Subcutaneous abdominal adipose tissue (tissue), 5 donors: ENCODE data around the gene BTG4.

ENCODE experiments used
- H3K27ac ChIP-seq: one replicate; pipeline ENCODE4 v1.7.0; 2013; ENCODE audit warnings: low read depth, mild to moderate bottlenecking, inconsistent platforms, low read length, moderate library complexity
- H3K27me3 ChIP-seq, 5 donors: one replicate each; pipeline ENCODE4 v1.7.0; 2013; ENCODE audit warnings: low read length in 5 of 5, inconsistent platforms in 1 of 5; ENCODE audit not compliant: control insufficient read depth in 5 of 5, insufficient read depth in 4 of 5
- H3K36me3 ChIP-seq, 5 donors: one replicate each; pipeline ENCODE4 v1.7.0; 2013; ENCODE audit warnings: low read length in 5 of 5; ENCODE audit not compliant: control insufficient read depth in 5 of 5, insufficient read depth in 5 of 5
- H3K4me1 ChIP-seq, 5 donors: one replicate each; pipeline ENCODE4 v1.7.0; 2013; ENCODE audit warnings: low read length in 5 of 5, mild to moderate bottlenecking in 3 of 5, moderate library complexity in 1 of 5; ENCODE audit not compliant: control insufficient read depth in 5 of 5, insufficient read depth in 5 of 5
- H3K4me3 ChIP-seq, 5 donors: one replicate each; pipeline ENCODE4 v1.7.0; 2013; ENCODE audit warnings: low read length in 5 of 5, low read depth in 1 of 5
- H3K9ac ChIP-seq, 5 donors: one replicate each; pipeline ENCODE4 v1.7.0; 2013; ENCODE audit warnings: low read length in 5 of 5, mild to moderate bottlenecking in 4 of 5, moderate library complexity in 3 of 5
- H3K9me3 ChIP-seq, 5 donors: one replicate each; pipeline ENCODE4 v1.7.0; 2013; ENCODE audit warnings: low read length in 5 of 5; ENCODE audit not compliant: control insufficient read depth in 5 of 5
- donor health status: healthy.
- donor health status: healthy.
- donor health status: healthy.
- donor health status: healthy.
- donor health status: healthy.

Gene BTG4

GRCh38 chr11:111549869-111550203 lies 37.6 kb upstream of the BTG4 start:
- no peak overlapping the region for H3K4me3 ChIP-seq
- H3K9me3 ChIP-seq = no peaks in the 10 kb centered on the region
- H3K4me1 ChIP-seq = no peaks in the 10 kb centered on the region
- H3K27me3 ChIP-seq = no peaks in the 10 kb centered on the region
- H3K27ac ChIP-seq = no peak overlapping the region
- H3K9ac ChIP-seq = no peak overlapping the region
- peaks cover 0 to 7% (median 0%) of the 10 kb centered on the region in 5 donors for H3K36me3 ChIP-seq

- Histone ChIP-seq H3K27ac (no peak overlapping the region), H3K9me3 (no peaks in the 10 kb centered on the region), H3K27me3 (no peaks in the 10 kb centered on the region), H3K9ac (no peak overlapping the region), H3K4me3 (no peak overlapping the region), H3K4me1 (no peaks in the 10 kb centered on the region), H3K36me3 (peaks cover 0 to 7% (median 0%) of the 10 kb centered on the region in 5 donors)
Observed at GRCh38 chr11:111549196-111549868, 37.1 kb upstream of the BTG4 start.

GRCh38 chr11:111548525-111548924 lies 36.3 kb upstream of the BTG4 start:
- no peaks in the 10 kb centered on the region for H3K9me3 ChIP-seq
- H3K27me3 ChIP-seq = no peaks in the 10 kb centered on the region
- no peak overlapping the region for H3K4me3 ChIP-seq
- no peak overlapping the region for H3K9ac ChIP-seq
- peaks cover 0 to 7% (median 0%) of the 10 kb centered on the region in 5 donors for H3K36me3 ChIP-seq
- no peaks in the 10 kb centered on the region for H3K4me1 ChIP-seq
- no peak overlapping the region for H3K27ac ChIP-seq

- peaks cover 0 to 5% (median 3%) of the 10 kb centered on the region in 5 donors for H3K9me3 ChIP-seq
- H3K27me3 ChIP-seq = peaks cover 6 to 28% (median 18%) of the 10 kb centered on the region in 5 donors
- H3K36me3 ChIP-seq = peaks cover 0 to 5% (median 0%) of the 10 kb centered on the region in 5 donors
- peaks cover 0 to 27% (median 21%) of the 10 kb centered on the region in 5 donors for H3K4me1 ChIP-seq
- H3K27ac ChIP-seq = no peak overlapping the region
- H3K4me3 ChIP-seq = no peak overlapping the region
- H3K9ac ChIP-seq = no peak overlapping the region
Observed at GRCh38 chr11:111542606-111543275, 30.6 kb upstream of the BTG4 start.

GRCh38 chr11:111541254-111542061 lies 29.3 kb upstream of the BTG4 start:
- peak overlapping the region; percentile 35 for H3K27ac ChIP-seq
- peaks cover 0 to 27% (median 21%) of the 10 kb centered on the region in 5 donors for H3K4me1 ChIP-seq
- H3K4me3 ChIP-seq = peak overlapping the region; percentile 67 to 74 (median 69)
- H3K9ac ChIP-seq = peak overlapping the region in 2 of 5 donors; percentile 48 to 65
- H3K9me3 ChIP-seq = peaks cover 0 to 5% (median 3%) of the 10 kb centered on the region in 5 donors
- peaks cover 6 to 28% (median 22%) of the 10 kb centered on the region in 5 donors for H3K27me3 ChIP-seq
- peaks cover 0 to 3% (median 0%) of the 10 kb centered on the region in 5 donors for H3K36me3 ChIP-seq

GRCh38 chr11:111540937-111541253 lies 28.7 kb upstream of the BTG4 start:
- Histone ChIP-seq H3K36me3 (no peaks in the 10 kb centered on the region), H3K9ac (peak overlapping the region in 1 of 5 donors; percentile 65), H3K4me3 (peak overlapping the region in 4 of 5 donors; percentile 67 to 71 (median 68)), H3K27me3 (peaks cover 6 to 28% (median 22%) of the 10 kb centered on the region in 5 donors), H3K27ac (peak overlapping the region; percentile 35), H3K4me1 (peaks cover 0 to 27% (median 21%) of the 10 kb centered on the region in 5 donors), H3K9me3 (peaks cover 0 to 5% (median 3%) of the 10 kb centered on the region in 5 donors)

GRCh38 chr11:111540114-111540936 lies 28.1 kb upstream of the BTG4 start, which contains the start of gene LAYN:
Gene LAYN, plus strand, starts transcription at chr11:111540720. Its CDS starts 124 bp downstream, at chr11:111540844.
- Histone ChIP-seq H3K27me3 (peaks cover 6 to 28% (median 22%) of the 10 kb centered on the region in 5 donors), H3K4me3 (peak within 1 kb of the TSS; percentile 67 to 74 (median 69)), H3K9ac (peak within 1 kb of the TSS in 2 of 5 donors; percentile 59 to 65), H3K36me3 (no peaks in the 10 kb centered on the region), H3K27ac (peak within 1 kb of the TSS; percentile 35), H3K4me1 (peaks cover 0 to 27% (median 21%) of the 10 kb centered on the region in 5 donors), H3K9me3 (peaks cover 0 to 5% (median 3%) of the 10 kb centered on the region in 5 donors)

- Histone ChIP-seq H3K4me1 (peaks cover 0 to 27% (median 21%) of the 10 kb centered on the region in 5 donors), H3K4me3 (peak overlapping the region in 4 of 5 donors; percentile 67 to 71 (median 68)), H3K27ac (no peak overlapping the region), H3K9ac (no peak overlapping the region), H3K27me3 (peaks cover 6 to 28% (median 22%) of the 10 kb centered on the region in 5 donors), H3K9me3 (peaks cover 0 to 5% (median 3%) of the 10 kb centered on the region in 5 donors), H3K36me3 (no peaks in the 10 kb centered on the region)
Observed at GRCh38 chr11:111539426-111540113, 27.4 kb upstream of the BTG4 start.
